Endothelial cell of umbilical vein (primary cell): ENCODE results near the gene ST6GALNAC2. TPM values are rescaled to one million over a fixed set of nuclear protein-coding genes. Genes with fewer than 3 reads are reported as not detected.

Experiments used
- BruUV-seq: library from RNA; stranded (reverse); fragments of 400-500 nt; replicated peaks from 2 replicates; lab custom pipeline; 2021; lab: Mats Ljungman, UMichigan
- CTCF ChIA-PET: fragments of 300-600, 350-600 bp; sonication (Branson Sonifier 250); formaldehyde crosslinking; loops from one replicate; lab custom pipeline; 2021; ENCODE audit warnings: antibody characterized with exemption, inconsistent platforms; lab: Charles Lee
- POLR2A ChIA-PET: fragments of 300-600, 350-600 bp; sonication (Branson Sonifier 250); formaldehyde crosslinking; loops from one replicate; lab custom pipeline; 2021; ENCODE audit warnings: antibody characterized with exemption, inconsistent platforms; lab: Charles Lee
- DNase-seq: peaks from one replicate; pipeline ENCODE4 v3.0.0-alpha.2; 2011; ENCODE audit warnings: low read depth, low spot score
- FAIRE-seq: peaks from 2 replicates; lab custom pipeline; 2011; peaks lifted over from hg19 to GRCh38; lab: Jason Lieb, UNC
- H2AFZ ChIP-seq: 2 replicates; pipeline ENCODE4 v1.6.0; 2012; ENCODE audit warnings: low read depth, low read length, control low read depth, inconsistent platforms
- H3K27ac ChIP-seq: 2 replicates; pipeline ENCODE4 v1.5.1; 2011; ENCODE audit warnings: low read depth, mild to moderate bottlenecking, control low read depth, low read length, moderate library complexity; ENCODE audit not compliant: insufficient read depth
- H3K27me3 ChIP-seq, 2 experiments: 2 replicates each; pipeline versions ENCODE4 v1.6.0 to v1.6.1; 2011; ENCODE audit warnings: low read length in 2 of 2, mixed read lengths in 1 of 2; ENCODE audit not compliant: control insufficient read depth in 2 of 2, insufficient read depth in 2 of 2
- H3K36me3 ChIP-seq, 2 experiments: 2 replicates in 1 of 2; 3 replicates in 1 of 2; pipeline ENCODE4 v1.5.1; 2011; ENCODE audit warnings: low read length in 2 of 2, mild to moderate bottlenecking in 1 of 2, moderate library complexity in 1 of 2; ENCODE audit not compliant: control insufficient read depth in 2 of 2, insufficient read depth in 2 of 2; ENCODE audit errors: extremely low read depth in 1 of 2
- H3K4me1 ChIP-seq: 3 replicates; pipeline ENCODE4 v1.5.1; 2011; ENCODE audit warnings: mild to moderate bottlenecking, low read length; ENCODE audit not compliant: control insufficient read depth, insufficient read depth; ENCODE audit errors: extremely low read depth
- H3K4me2 ChIP-seq: 2 replicates; pipeline ENCODE4 v1.6.1; 2011; ENCODE audit warnings: low read length, control low read depth, mixed read lengths; ENCODE audit not compliant: insufficient read depth
- H3K4me3 ChIP-seq, 3 experiments: fragments of 200-600 bp in 1 of 3; sonication (generic), shearing (Covaris generic) in 1 of 3; replicated peaks in 1 of 3; 2 replicates each; pipeline ENCODE4 v1.5.1; 2011 to 2016; ENCODE audit warnings: control low read depth in 3 of 3, low read length in 3 of 3, mild to moderate bottlenecking in 2 of 3, inconsistent platforms in 1 of 3, low read depth in 1 of 3, moderate library complexity in 1 of 3; ENCODE audit not compliant: insufficient read depth in 1 of 3
- H3K79me2 ChIP-seq: 2 replicates; pipeline ENCODE4 v1.6.0; 2012; ENCODE audit warnings: low read length, inconsistent platforms; ENCODE audit not compliant: control insufficient read depth, insufficient read depth
- H3K9ac ChIP-seq: replicated peaks from 2 replicates; pipeline ENCODE3; 2011; ENCODE audit warnings: low read length, control low read depth; ENCODE audit not compliant: insufficient read depth; ENCODE audit errors: extremely low read depth
- H3K9me1 ChIP-seq: replicated peaks from 3 replicates; pipeline ENCODE4 v1.6.0; 2011; ENCODE audit warnings: mild to moderate bottlenecking, low read length; ENCODE audit not compliant: control insufficient read depth, insufficient read depth; ENCODE audit errors: extremely low read depth
- H3K9me3 ChIP-seq: replicated peaks from 2 replicates; pipeline ENCODE4 v1.5.1; 2012; ENCODE audit warnings: low read length, inconsistent platforms; ENCODE audit not compliant: control insufficient read depth, insufficient read depth
- H4K20me1 ChIP-seq: replicated peaks from 2 replicates; pipeline ENCODE3; 2011; ENCODE audit warnings: mild to moderate bottlenecking, low read length; ENCODE audit not compliant: control insufficient read depth, insufficient read depth; ENCODE audit errors: extremely low read depth
- FOS ChIP-seq: IDR thresholded peaks from 2 replicates; pipeline ENCODE4 v1.6.1; 2011; ENCODE audit warnings: mild to moderate bottlenecking, low read length, moderate library complexity, borderline replicate concordance; ENCODE audit not compliant: insufficient read depth
- JUN ChIP-seq: IDR thresholded peaks from 2 replicates; pipeline ENCODE4 v1.6.1; 2011; ENCODE audit warnings: borderline replicate concordance, low read depth; ENCODE audit not compliant: insufficient read length, insufficient read depth
- MYC ChIP-seq: IDR thresholded peaks from one replicate; pipeline ENCODE4 v1.6.1; 2011; ENCODE audit warnings: mild to moderate bottlenecking, low read depth, low read length
- POLR2A ChIP-seq: IDR thresholded peaks from 2 replicates; pipeline ENCODE4 v1.6.1; 2012; ENCODE audit warnings: low read depth, mild to moderate bottlenecking, control low read depth, low read length
- dilution Hi-C: fragments of 300-500 bp; cut with MboI; formaldehyde crosslinking; loops from one replicate; pipeline ENCODE4 v1.15.0; 2019; ENCODE audit warnings: low sequenced_read_pairs; ENCODE audit not compliant: extremely low pct_ligation_motif_present
- intact Hi-C: fragments of 100-400 bp; cut with micrococcal nuclease; formaldehyde crosslinking; loops from one replicate; pipeline ENCODE4 v1.10.0; 2022
- polyA plus RNA-seq, 4 experiments: library from polyadenylated mRNA; depleted of rRNA in 3 of 4; stranded (reverse) in 3 of 4; unstranded in 1 of 4; fragments of >200 nt; gene quantifications; 2 replicates each; pipeline versions ENCODE4 v1.2.1 to v1.2.3, GENCODE V29; 2011 to 2012; ENCODE audit warnings: missing spikeins in 1 of 4
- total RNA-seq: library from RNA; stranded (reverse); gene quantifications from 2 replicates; pipeline ENCODE4 v1.2.3, GENCODE V29; 2021
- TF ChIP-seq, protein P1 (sequence below), 2 donors: IDR thresholded peaks; 1 replicate in 1 of 2; 2 replicates in 1 of 2; pipeline ENCODE4 v1.5.1; 2011; ENCODE audit warnings: low read length in 2 of 2, mild to moderate bottlenecking in 2 of 2, moderate library complexity in 2 of 2, control low read depth in 1 of 2, inconsistent platforms in 1 of 2, low read depth in 1 of 2; ENCODE audit not compliant: insufficient read depth in 1 of 2; ENCODE audit errors: extremely low read depth in 1 of 2

ST6GALNAC2 gene
- total and polyA plus RNA-seq, 2 donors (not counting 3 experiments of a cell fraction or from before 2014, with no cell fraction given) = 0.59 to 1.7 TPM

DNA sequence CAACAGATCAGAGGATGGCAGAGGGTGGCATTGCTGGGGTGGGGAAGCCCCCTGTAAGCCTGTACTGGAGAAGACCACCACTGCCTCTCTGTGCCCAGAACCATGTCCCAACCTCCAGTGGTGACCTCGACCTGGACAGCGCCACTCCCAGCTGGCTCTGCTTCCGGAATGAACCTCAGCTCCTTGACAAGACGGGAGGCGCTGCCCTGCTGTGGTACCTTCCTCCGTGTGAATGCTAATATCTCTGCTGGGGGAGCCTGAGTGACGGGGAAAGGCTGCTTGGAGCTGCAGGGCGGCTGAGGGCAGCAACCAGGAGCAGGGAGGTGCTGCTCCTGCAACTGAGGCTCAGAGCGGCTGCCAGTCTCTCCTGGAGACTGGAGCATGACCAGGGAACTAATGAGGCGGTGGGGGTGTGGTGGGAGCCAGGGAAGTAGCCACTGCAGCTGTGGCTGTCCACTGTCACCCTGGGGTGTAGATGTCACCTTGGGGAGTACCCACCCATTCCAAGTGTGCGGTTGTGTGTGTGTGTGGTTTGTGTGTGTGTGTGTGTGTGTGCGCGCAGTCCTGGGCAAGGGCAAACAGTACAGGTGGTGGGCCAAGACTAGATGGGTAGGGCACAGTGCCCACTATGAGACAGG, 39.6 kb downstream of the ST6GALNAC2 start:
- H4K20me1 ChIP-seq = no peaks in the 10 kb centered on the region
- no peak for FAIRE-seq

More for the DNA sequence above, 39.6 kb downstream of the ST6GALNAC2 start:
- Histone ChIP-seq H3K27me3 (peaks cover 0 to 3% of the 10 kb centered on the region in 2 experiments), H3K36me3 (no peaks in the 10 kb centered on the region), H3K4me3 (no peak overlapping the region), H3K9me3 (no peaks in the 10 kb centered on the region), H3K9me1 (no peaks in the 10 kb centered on the region), H3K4me1 (peaks cover 12% of the 10 kb centered on the region), H3K27ac (no peak overlapping the region), H3K79me2 (no peaks in the 10 kb centered on the region), H2AFZ (no peak overlapping the region), H3K4me2 (no peak overlapping the region), H3K9ac (no peak overlapping the region)
- dilution Hi-C loops (no loop called here), intact Hi-C loops (no loop called here)
- no TSS peak for BruUV-seq
- ChIA-PET CTCF (interaction anchor here (1.0 to 5.6 kb wide), 14 partner anchors 10 to 135 kb away, joined by 3 to 106 read pairs (median 4); partner anchors contain the start of gene CYGB), POLR2A (interaction anchor here (0.9 kb wide), 2 partner anchors 11 to 18 kb away, joined by 3 read pairs; no protein-coding TSS in a partner anchor)
- TF ChIP-seq JUN (no peak), MYC (no peak), FOS (no peak), POLR2A (no peak)
- TF ChIP-seq, protein P1, sequence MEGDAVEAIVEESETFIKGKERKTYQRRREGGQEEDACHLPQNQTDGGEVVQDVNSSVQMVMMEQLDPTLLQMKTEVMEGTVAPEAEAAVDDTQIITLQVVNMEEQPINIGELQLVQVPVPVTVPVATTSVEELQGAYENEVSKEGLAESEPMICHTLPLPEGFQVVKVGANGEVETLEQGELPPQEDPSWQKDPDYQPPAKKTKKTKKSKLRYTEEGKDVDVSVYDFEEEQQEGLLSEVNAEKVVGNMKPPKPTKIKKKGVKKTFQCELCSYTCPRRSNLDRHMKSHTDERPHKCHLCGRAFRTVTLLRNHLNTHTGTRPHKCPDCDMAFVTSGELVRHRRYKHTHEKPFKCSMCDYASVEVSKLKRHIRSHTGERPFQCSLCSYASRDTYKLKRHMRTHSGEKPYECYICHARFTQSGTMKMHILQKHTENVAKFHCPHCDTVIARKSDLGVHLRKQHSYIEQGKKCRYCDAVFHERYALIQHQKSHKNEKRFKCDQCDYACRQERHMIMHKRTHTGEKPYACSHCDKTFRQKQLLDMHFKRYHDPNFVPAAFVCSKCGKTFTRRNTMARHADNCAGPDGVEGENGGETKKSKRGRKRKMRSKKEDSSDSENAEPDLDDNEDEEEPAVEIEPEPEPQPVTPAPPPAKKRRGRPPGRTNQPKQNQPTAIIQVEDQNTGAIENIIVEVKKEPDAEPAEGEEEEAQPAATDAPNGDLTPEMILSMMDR (IDR thresholded peaks at IDR 0.05; ENCODE audit: extremely low read depth in 1 of 2, insufficient read depth in 1 of 2, low read depth in 1 of 2, low read length in 2 of 2) = no peak
- DNase-seq = no peak
